NT2/D1 (cell line): ENCODE data around the gene RPA1.
"Not testable (repeated sequence)": the region's sequence is repeated elsewhere in the genome, so short reads cannot be mapped to it uniquely, and the experiment has no call there.

ENCODE experiments used
- DNase-seq: peaks from one replicate; pipeline ENCODE4 v3.0.0-alpha.2; 2011; ENCODE audit warnings: low read depth, low spot score
- H3K27me3 ChIP-seq: 2 replicates; pipeline ENCODE4 v1.6.0; 2011; ENCODE audit warnings: mild to moderate bottlenecking; ENCODE audit not compliant: insufficient read length, insufficient read depth
- H3K36me3 ChIP-seq: 2 replicates; pipeline ENCODE4 v1.6.1; 2011; ENCODE audit warnings: mild to moderate bottlenecking, low read length, mixed read lengths; ENCODE audit not compliant: insufficient read depth, insufficient read length
- H3K4me1 ChIP-seq: 2 replicates; pipeline ENCODE4 v1.5.1; 2011; ENCODE audit not compliant: insufficient read depth, insufficient read length
- H3K4me3 ChIP-seq: 2 replicates; pipeline ENCODE4 v1.5.1; 2011; ENCODE audit warnings: low read depth; ENCODE audit not compliant: insufficient read length
- H3K9ac ChIP-seq: 2 replicates; pipeline ENCODE4 v1.6.0; 2011; ENCODE audit warnings: low read depth; ENCODE audit not compliant: insufficient read length
- H3K9me3 ChIP-seq: 2 replicates; pipeline ENCODE4 v1.5.1; 2011; ENCODE audit warnings: mild to moderate bottlenecking, low read length; ENCODE audit not compliant: insufficient read depth
- SUZ12 ChIP-seq: IDR thresholded peaks from 2 replicates; pipeline ENCODE4 v1.6.1; 2011; ENCODE audit not compliant: insufficient read length, insufficient read depth; ENCODE audit errors: extremely low read depth
- YY1 ChIP-seq: IDR thresholded peaks from 2 replicates; pipeline ENCODE4 v1.6.1; 2011; ENCODE audit not compliant: insufficient read length, insufficient read depth
- ZNF274 ChIP-seq: IDR thresholded peaks from 2 replicates; pipeline ENCODE4 v1.6.1; 2011; ENCODE audit warnings: mild to moderate bottlenecking, low read depth, low read length

The RPA1 gene

GRCh38 chr17:1878419-1879121 is 48.8 kb downstream of the RPA1 start:
- no peaks in the 10 kb centered on the region for H3K9me3 ChIP-seq
- peaks cover 3% of the 10 kb centered on the region for H3K4me1 ChIP-seq
- H3K27me3 ChIP-seq: no peaks in the 10 kb centered on the region
- TF ChIP-seq ZNF274: no peak
- no peak for TF ChIP-seq SUZ12
- no peak for TF ChIP-seq YY1
- no peak overlapping the region for H3K4me3 ChIP-seq
- no peak for DNase-seq
- H3K36me3 ChIP-seq: peaks cover 80% of the 10 kb centered on the region
- no peak overlapping the region for H3K9ac ChIP-seq

- Histone ChIP-seq H3K36me3 (peaks cover 88% of the 10 kb centered on the region), H3K9ac (no peak overlapping the region)
Measured at GRCh38 chr17:1880851-1881630, 51.2 kb downstream of the RPA1 start.

GRCh38 chr17:1882836-1883235 is 53.0 kb downstream of the RPA1 start:
- H3K9me3 ChIP-seq: no peaks in the 10 kb centered on the region
- no peaks in the 10 kb centered on the region for H3K27me3 ChIP-seq
- no peak overlapping the region for H3K9ac ChIP-seq
- no peak for TF ChIP-seq SUZ12
- no peak for TF ChIP-seq ZNF274
- TF ChIP-seq YY1: no peak
- H3K4me3 ChIP-seq: no peak overlapping the region
- peaks cover 3% of the 10 kb centered on the region for H3K4me1 ChIP-seq
- peaks cover 85% of the 10 kb centered on the region for H3K36me3 ChIP-seq
- DNase-seq: no peak

More at GRCh38 chr17:1880851-1881630, 51.2 kb downstream of the RPA1 start:
- Histone ChIP-seq H3K27me3 (no peaks in the 10 kb centered on the region), H3K9me3 (no peaks in the 10 kb centered on the region), H3K4me3 (no peak overlapping the region), H3K4me1 (peaks cover 3% of the 10 kb centered on the region)
- TF ChIP-seq SUZ12 (no peak), YY1 (no peak), ZNF274 (no peak)
- DNase-seq: no peak

- no peaks in the 10 kb centered on the region for H3K27me3 ChIP-seq
- H3K4me3 ChIP-seq: no peak overlapping the region
- no peak for DNase-seq
- H3K9me3 ChIP-seq: no peaks in the 10 kb centered on the region
- no peak overlapping the region for H3K9ac ChIP-seq
- peaks cover 3% of the 10 kb centered on the region for H3K4me1 ChIP-seq
- H3K36me3 ChIP-seq: peaks cover 83% of the 10 kb centered on the region
- no peak for TF ChIP-seq ZNF274
- no peak for TF ChIP-seq YY1
- no peak for TF ChIP-seq SUZ12
Measured at GRCh38 chr17:1883536-1883935, 53.7 kb downstream of the RPA1 start.

GRCh38 chr17:1888741-1889140 is 58.9 kb downstream of the RPA1 start:
- Histone ChIP-seq H3K4me1 (no peaks in the 10 kb centered on the region), H3K9ac (no peak overlapping the region), H3K27me3 (no peaks in the 10 kb centered on the region), H3K9me3 (no peaks in the 10 kb centered on the region), H3K4me3 (no peak overlapping the region), H3K36me3 (peaks cover 68% of the 10 kb centered on the region)
- no peak for TF ChIP-seq ZNF274
- TF ChIP-seq YY1: no peak
- no peak for TF ChIP-seq SUZ12
- no peak for DNase-seq

GRCh38 chr17:1890758-1891450 is 61.1 kb downstream of the RPA1 start:
- no peak for TF ChIP-seq SUZ12
- TF ChIP-seq YY1: no peak
- TF ChIP-seq ZNF274: no peak
- H3K9ac ChIP-seq: no peak overlapping the region
- no peak overlapping the region for H3K4me3 ChIP-seq
- no peak for DNase-seq
- no peaks in the 10 kb centered on the region for H3K9me3 ChIP-seq
- H3K36me3 ChIP-seq: peaks cover 63% of the 10 kb centered on the region
- H3K4me1 ChIP-seq: no peaks in the 10 kb centered on the region
- H3K27me3 ChIP-seq: no peaks in the 10 kb centered on the region

GRCh38 chr17:1894753-1895339 is 65.0 kb downstream of the RPA1 start:
- H3K9ac ChIP-seq: no peak overlapping the region

GRCh38 chr17:1895479-1895878 is 65.7 kb downstream of the RPA1 start:
- not testable (repeated sequence) for H3K4me3 ChIP-seq, H3K4me1 ChIP-seq, DNase-seq, H3K9ac ChIP-seq, H3K27me3 ChIP-seq, H3K9me3 ChIP-seq
- H3K36me3 ChIP-seq: peaks cover 69% of the 10 kb centered on the region

More at GRCh38 chr17:1894753-1895339, 65.0 kb downstream of the RPA1 start:
- Histone ChIP-seq H3K36me3 (peaks cover 72% of the 10 kb centered on the region), H3K4me1 (no peaks in the 10 kb centered on the region), H3K9me3 (no peaks in the 10 kb centered on the region), H3K4me3 (no peak overlapping the region), H3K27me3 (no peaks in the 10 kb centered on the region)
- DNase-seq: no peak
- TF ChIP-seq SUZ12 (no peak), ZNF274 (no peak), YY1 (no peak)
